ENCODE measurements around the gene LRGUK. TPM values are rescaled to one million over a fixed set of nuclear protein-coding genes. Genes with fewer than 3 reads are reported as not detected.

LRGUK gene
- total and polyA plus RNA-seq, 2 experiments from 2014 or later: 2.4 to 7.1 TPM

- TF ChIP-seq CTCF (conservative IDR thresholded peaks at IDR 0.05; ENCODE audit: low read depth in 2 of 2): no peak
- no peak for TF ChIP-seq ETS1 (IDR thresholded peaks at IDR 0.05)
- TF ChIP-seq STAT1 (IDR thresholded peaks at IDR 0.05; ENCODE audit: unreplicated experiment): no peak
- no peak for TF ChIP-seq POLR2AphosphoS5 (IDR thresholded peaks at IDR 0.05; ENCODE audit: low read depth)
- TF ChIP-seq EZH2 (IDR thresholded peaks at IDR 0.05; ENCODE audit: low read depth, unreplicated experiment): no peak
- TF ChIP-seq CREB1 (CRISPR knock-in tag; IDR thresholded peaks at IDR 0.05; ENCODE audit: low read depth): no peak
- TF ChIP-seq EZH2phosphoT487 (IDR thresholded peaks at IDR 0.05; ENCODE audit: unreplicated experiment): no peak
Measured at GRCh38 chr7:134081695-134082094, 45.4 kb upstream of the LRGUK start (continued).

GRCh38 chr7:134083766-134084487, 43.2 kb upstream of the LRGUK start:
- Histone ChIP-seq H3K4me3 (no peak overlapping the region), H3K79me2 (replicated peaks; ENCODE audit: insufficient read depth) (no peaks in the 10 kb centered on the region), H3K4me2 (no peak overlapping the region), H4K20me1 (replicated peaks; ENCODE audit: insufficient read depth) (no peaks in the 10 kb centered on the region), H3K9me2 (ENCODE audit: insufficient read depth) (0 out of 2 replicates have a peak, but pooled peaks cover 7% of the 10 kb centered on the region), H3K4me1 (ENCODE audit: insufficient read depth) (no peaks in the 10 kb centered on the region), H3K27me3 (ENCODE audit: insufficient read depth) (no peaks in the 10 kb centered on the region), H3F3A (replicated peaks; ENCODE audit: low read depth) (no peaks in the 10 kb centered on the region), H3K27ac (ENCODE audit: low read depth) (no peak overlapping the region), H2AFZ (no peak overlapping the region), H3K36me3 (ENCODE audit: insufficient read depth) (peaks cover 14% of the 10 kb centered on the region)
- H3K4me3 Mint-ChIP-seq: no peak overlapping the region
- no peak overlapping the region for H3K27ac Mint-ChIP-seq
- H3K4me1 Mint-ChIP-seq: peaks cover 2% of the 10 kb centered on the region; the same call in 1 of the 3 replicates
- H3K9me3 Mint-ChIP-seq: peaks cover 35% of the 10 kb centered on the region
- no peaks in the 10 kb centered on the region for H3K27me3 Mint-ChIP-seq (ENCODE audit: insufficient read depth, low read depth, poor library complexity)
- H3K36me3 Mint-ChIP-seq (ENCODE audit: low read depth): peaks cover 33% of the 10 kb centered on the region
- ATAC-seq (no peak), DNase-seq (ENCODE audit: low spot score) (no peak)
- TF ChIP-seq CTCF (conservative IDR thresholded peaks at IDR 0.05; ENCODE audit: low read depth in 2 of 2) (no peak), REST (IDR thresholded peaks at IDR 0.05; ENCODE audit: unreplicated experiment) (no peak), ETS1 (IDR thresholded peaks at IDR 0.05) (no peak), ZNF331 (CRISPR knock-in tag; IDR thresholded peaks at IDR 0.05; ENCODE audit: low read depth) (no peak), EZH2phosphoT487 (IDR thresholded peaks at IDR 0.05; ENCODE audit: unreplicated experiment) (no peak), ZNF114 (CRISPR knock-in tag; IDR thresholded peaks at IDR 0.05) (no peak), NANOG (IDR thresholded peaks at IDR 0.05; ENCODE audit: borderline replicate concordance) (no peak), EZH2 (IDR thresholded peaks at IDR 0.05; ENCODE audit: low read depth, unreplicated experiment) (no peak)
